Right cardiac atrium (tissue), 5 donors: Measurements from ENCODE around the gene NRSN2. TPM values are rescaled to one million over a fixed set of nuclear protein-coding genes. Genes with fewer than 3 reads are reported as not detected.
A peak's percentile ranks its signal among the peaks of the same experiment; 100 is the strongest.

Source experiments
- ATAC-seq, 2 donors: fragments of 200-7000 bp; cut with Tn5 transposase; one replicate each; pipeline versions ENCODE4 v1.8.0 to v1.9.1; 2020; ENCODE audit warnings: moderate library complexity in 2 of 2, mild to moderate bottlenecking in 1 of 2
- DNase-seq, 3 donors: peaks; one replicate each; pipeline ENCODE4 v3.0.0-alpha.2; 2020
- H3K27ac ChIP-seq: one replicate; pipeline ENCODE4 v1.5.1; 2013; ENCODE audit warnings: mild to moderate bottlenecking, low read length, control low read depth, moderate library complexity
- H3K27me3 ChIP-seq: one replicate; pipeline ENCODE4 v1.6.1; 2013; ENCODE audit not compliant: control insufficient read depth, insufficient read depth
- H3K4me1 ChIP-seq: one replicate; pipeline ENCODE4 v1.6.1; 2013; ENCODE audit warnings: low read length; ENCODE audit not compliant: control insufficient read depth, insufficient read depth
- H3K4me3 ChIP-seq: one replicate; pipeline ENCODE4 v1.5.1; 2013; ENCODE audit warnings: low read length, control low read depth
- H3K9me3 ChIP-seq: one replicate; pipeline ENCODE4 v1.6.1; 2013; ENCODE audit warnings: low read length; ENCODE audit not compliant: control insufficient read depth
- WGBS: extraction: QIAGEN DNeasy Blood & Tissue Kit; methylation state at CpG from one replicate; pipeline ENCODE4 v1.1.7; 2013; 5-methylcytosine and 5-hydroxymethylcytosine counted together
- intact Hi-C, 4 donors: fragments of 100-400 bp; cut with DNase I; formaldehyde crosslinking; loops; one replicate each; pipeline versions ENCODE4 v1.11.0 to v1.14.0; 2022 to 2023
- polyA plus RNA-seq: library from polyadenylated mRNA; stranded (reverse); fragments of 200-250 nt; gene quantifications from one replicate; pipeline ENCODE4 v1.2.3, GENCODE V29; 2013
- total RNA-seq, 4 donors: library from RNA; stranded (reverse); fragmentation: NEBNext Ultra II Directional; extraction: Animal tissue kit (Norgen Biotek cat#: 25700); gene quantifications; one replicate each; pipeline ENCODE4 v1.2.1, GENCODE V29; 2021
- donor health status: healthy with polysubstance abuse.
- donor health status: DM: no; HTN: yes; CAD: no.
- donor health status: DM: no; HTN: no; CAD: no.
- donor health status: DM: no; HTN: yes; CAD: no; lungs with severe emphysema.
- donor health status: DM: yes; HTN: yes; CAD: no.

The NRSN2 gene
- total and polyA plus RNA-seq, 5 donors: 24.5 to 30.9 (median 25.0) TPM

- no peaks in the 10 kb centered on the region for H3K4me1 ChIP-seq
- no peaks in the 10 kb centered on the region for H3K27me3 ChIP-seq
- H3K9me3 ChIP-seq: no peaks in the 10 kb centered on the region
- intact Hi-C loops: loop anchor here in 3 of 4 donors (10.0 kb wide), 4 partner anchors 56 to 376 kb away; partner anchors contain the start of gene SRXN1 (in 1 of the 3)
- 70% methylated on average over 4 of the region's 4 CpGs for WGBS
- ATAC-seq: no peak
- no peak overlapping the region for H3K27ac ChIP-seq
- H3K4me3 ChIP-seq: no peak overlapping the region
- DNase-seq: no peak
These were observed 12.1 kb downstream of the NRSN2 start for GRCh38 chr20:358891-359555.

- intact Hi-C loops: no loop called here
These were observed 14.7 kb downstream of the NRSN2 start for GRCh38 chr20:361561-361960.

GRCh38 chr20:362271-363254, 15.7 kb downstream of the NRSN2 start:
- Histone ChIP-seq H3K4me1 (no peaks in the 10 kb centered on the region), H3K27me3 (no peaks in the 10 kb centered on the region), H3K9me3 (no peaks in the 10 kb centered on the region), H3K4me3 (no peak overlapping the region), H3K27ac (no peak overlapping the region)
- intact Hi-C loops: no loop called here
- DNase-seq (peak; percentile 87 to 93 (median 93)), ATAC-seq (peak; percentile 82 to 83)
- 64% methylated on average over 13 of the region's 13 CpGs for WGBS

More at GRCh38 chr20:361561-361960, 14.7 kb downstream of the NRSN2 start:
- Histone ChIP-seq H3K9me3 (no peaks in the 10 kb centered on the region), H3K27ac (no peak overlapping the region), H3K4me1 (no peaks in the 10 kb centered on the region), H3K4me3 (no peak overlapping the region), H3K27me3 (no peaks in the 10 kb centered on the region)
- DNase-seq (no peak), ATAC-seq (no peak)
- WGBS: 87% methylated on average over 8 of the region's 8 CpGs

GRCh38 chr20:363319-364078, 16.6 kb downstream of the NRSN2 start:
- no peak for DNase-seq
- ATAC-seq: peak in 1 of 2 donors; percentile 7
- 88% methylated on average over 13 of the region's 13 CpGs for WGBS
- H3K4me1 ChIP-seq: no peaks in the 10 kb centered on the region
- intact Hi-C loops: no loop called here
- H3K27ac ChIP-seq: no peak overlapping the region
- H3K27me3 ChIP-seq: no peaks in the 10 kb centered on the region
- no peak overlapping the region for H3K4me3 ChIP-seq
- H3K9me3 ChIP-seq: no peaks in the 10 kb centered on the region

GRCh38 chr20:364905-365794, 18.2 kb downstream of the NRSN2 start:
- no peak for ATAC-seq
- H3K4me3 ChIP-seq: no peak overlapping the region
- peak in 1 of 3 donors; percentile 4 for DNase-seq
- no peak overlapping the region for H3K27ac ChIP-seq
- H3K9me3 ChIP-seq: no peaks in the 10 kb centered on the region
- intact Hi-C loops: no loop called here
- whole genome bisulfite sequencing: 87% methylated on average over 9 of the region's 9 CpGs
- no peaks in the 10 kb centered on the region for H3K27me3 ChIP-seq
- no peaks in the 10 kb centered on the region for H3K4me1 ChIP-seq

- H3K27ac ChIP-seq: no peak overlapping the region
- no peak overlapping the region for H3K4me3 ChIP-seq
- DNase-seq: no peak
- no peaks in the 10 kb centered on the region for H3K27me3 ChIP-seq
- H3K9me3 ChIP-seq: no peaks in the 10 kb centered on the region
- WGBS: 81% methylated on average over 7 of the region's 7 CpGs
- H3K4me1 ChIP-seq: no peaks in the 10 kb centered on the region
- no peak for ATAC-seq
- intact Hi-C loops: no loop called here
These were observed 19.3 kb downstream of the NRSN2 start for GRCh38 chr20:366041-366718.

- Histone ChIP-seq H3K27ac (no peak overlapping the region), H3K27me3 (no peaks in the 10 kb centered on the region), H3K4me3 (no peak overlapping the region), H3K9me3 (no peaks in the 10 kb centered on the region), H3K4me1 (peaks cover 3% of the 10 kb centered on the region)
- ATAC-seq (no peak), DNase-seq (no peak)
- WGBS: 85% methylated on average over 13 of the region's 13 CpGs
- intact Hi-C loops: no loop called here
These were observed 20.0 kb downstream of the NRSN2 start for GRCh38 chr20:366719-367485.

GRCh38 chr20:367486-367887, 20.6 kb downstream of the NRSN2 start:
- Histone ChIP-seq H3K4me1 (peaks cover 6% of the 10 kb centered on the region), H3K4me3 (no peak overlapping the region), H3K9me3 (no peaks in the 10 kb centered on the region), H3K27me3 (no peaks in the 10 kb centered on the region), H3K27ac (no peak overlapping the region)
- 83% methylated on average over 8 of the region's 8 CpGs for WGBS
- ATAC-seq (no peak), DNase-seq (no peak)
- intact Hi-C loops: no loop called here

- no peak for DNase-seq
- ATAC-seq: no peak
- no peaks in the 10 kb centered on the region for H3K27me3 ChIP-seq
- H3K4me1 ChIP-seq: peaks cover 6% of the 10 kb centered on the region
- no peaks in the 10 kb centered on the region for H3K9me3 ChIP-seq
- H3K4me3 ChIP-seq: no peak overlapping the region
- WGBS: 97% methylated on average over 4 of the region's 4 CpGs
- no peak overlapping the region for H3K27ac ChIP-seq
- intact Hi-C loops: no loop called here
These were observed 22.0 kb downstream of the NRSN2 start for GRCh38 chr20:368915-369314.
